ENCODE measurements around the gene NEURL1. TPM values are rescaled to one million over a fixed set of nuclear protein-coding genes. Genes with fewer than 3 reads are reported as not detected.

The NEURL1 gene
- total and polyA plus RNA-seq, 3 experiments from 2014 or later, result 0.69 to 1.6 (median 1.5) TPM

GRCh38 chr10:103542764-103543616 lies 49.5 kb downstream of the NEURL1 start:
- DNase-seq, result peak in 1 of 5 donors; percentile 16
- Histone ChIP-seq H3K4me1 (ENCODE audit: insufficient read depth, low read length) (peaks cover 9% of the 10 kb centered on the region), H3K4me3 (ENCODE audit: low read length) (peak overlapping the region; percentile 10), H3K9me3 (ENCODE audit: low read length) (no peaks in the 10 kb centered on the region), H3K36me3 (ENCODE audit: insufficient read depth, low read length) (no peaks in the 10 kb centered on the region), H3K27me3 (ENCODE audit: insufficient read depth, low read length, poor library complexity, severe bottlenecking) (no peaks in the 10 kb centered on the region), H3K27ac (ENCODE audit: low read depth, low read length) (no peak overlapping the region)
- H3K27ac Mint-ChIP-seq, result peak overlapping the region in 3 of 8 donors; percentile 26 to 54 (median 29)
- ChIA-PET CTCF (interaction anchor here (1.0 to 1.7 kb wide), 5 partner anchors 10 to 143 kb away, joined by 3 to 7 read pairs (median 4); no protein-coding TSS in a partner anchor), POLR2A (no interaction called here)
- H3K27me3 Mint-ChIP-seq, result peaks cover 3 to 23% of the 10 kb centered on the region in 2 donors
- peak overlapping the region; percentile 1 to 91 (median 83) for H3K4me3 Mint-ChIP-seq
- H3K4me1 Mint-ChIP-seq, result peaks cover 11 to 13% (median 13%) of the 10 kb centered on the region in 3 donors
- H3K9me3 Mint-ChIP-seq, result no peaks in the 10 kb centered on the region
- H3K36me3 Mint-ChIP-seq, result no peaks in the 10 kb centered on the region

DNA sequence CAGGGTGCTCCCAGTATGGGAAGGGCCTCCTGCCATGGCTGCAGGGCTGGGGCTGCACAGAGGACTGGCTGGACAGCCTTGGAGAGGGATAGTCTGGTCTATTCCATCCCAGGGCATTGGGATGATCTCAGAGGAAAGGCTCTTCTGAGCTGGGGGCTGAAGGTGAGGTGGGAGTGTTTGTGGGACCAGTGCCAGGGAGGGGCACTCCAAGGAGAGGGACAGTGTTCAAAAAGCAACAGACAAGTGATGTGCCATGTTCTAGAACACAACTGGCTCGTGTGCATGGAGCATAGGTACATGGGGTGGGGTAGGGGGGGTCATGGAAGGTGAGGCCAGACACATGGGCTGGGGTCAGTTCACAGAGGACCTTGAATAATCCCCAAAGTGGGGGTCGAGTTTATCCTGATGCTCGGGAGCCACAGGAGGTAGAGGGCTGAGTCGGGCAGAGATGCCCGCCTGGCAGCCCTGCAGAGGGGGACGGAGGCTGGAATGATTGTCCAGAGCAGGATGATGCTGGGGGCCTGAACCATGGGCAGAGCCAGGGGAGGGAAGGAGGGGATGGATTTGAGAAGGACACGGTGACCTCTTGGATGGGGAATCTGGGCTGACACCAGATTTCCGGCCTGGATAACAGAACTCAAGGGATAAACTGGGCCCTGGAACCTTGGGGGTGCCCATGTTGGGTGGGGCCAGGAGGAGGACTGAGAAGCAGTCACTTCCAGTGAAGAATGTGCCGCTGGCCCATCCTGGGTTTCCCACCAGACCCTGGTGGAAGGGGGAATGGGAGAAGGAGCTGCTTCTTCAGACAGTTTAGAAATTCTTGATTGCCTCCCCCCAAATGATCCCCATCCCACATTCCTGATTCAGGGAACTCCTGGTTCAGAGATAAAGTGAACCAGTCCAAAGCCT lies 50.4 kb downstream of the NEURL1 start:
- no peaks in the 10 kb centered on the region for H3K27me3 ChIP-seq (ENCODE audit: insufficient read depth, low read length, poor library complexity, severe bottlenecking)
- H3K36me3 Mint-ChIP-seq, result no peaks in the 10 kb centered on the region
- peaks cover 11 to 13% (median 13%) of the 10 kb centered on the region in 3 donors for H3K4me1 Mint-ChIP-seq
- no peaks in the 10 kb centered on the region for H3K36me3 ChIP-seq (ENCODE audit: insufficient read depth, low read length)
- peaks cover 3 to 23% of the 10 kb centered on the region in 2 donors for H3K27me3 Mint-ChIP-seq
- ChIA-PET CTCF (interaction anchor here (1.4 kb wide), 1 partner anchor 142 kb away, joined by 4 read pairs; no protein-coding TSS in a partner anchor), POLR2A (no interaction called here)
- DNase-seq, result no peak
- H3K4me1 ChIP-seq (ENCODE audit: insufficient read depth, low read length), result peaks cover 9% of the 10 kb centered on the region
- H3K27ac Mint-ChIP-seq, result peak overlapping the region in 3 of 8 donors; percentile 14 to 54 (median 29)
- no peaks in the 10 kb centered on the region for H3K9me3 Mint-ChIP-seq
- H3K9me3 ChIP-seq (ENCODE audit: low read length), result no peaks in the 10 kb centered on the region
- no peak overlapping the region for H3K4me3 ChIP-seq (ENCODE audit: low read length)
- no peak overlapping the region for H3K27ac ChIP-seq (ENCODE audit: low read depth, low read length)
- H3K4me3 Mint-ChIP-seq, result peak overlapping the region in 5 of 7 donors; percentile 57 to 87 (median 67)

- no peaks in the 10 kb centered on the region for H3K9me3 ChIP-seq (ENCODE audit: low read length)
- peaks cover 11 to 13% (median 13%) of the 10 kb centered on the region in 3 donors for H3K4me1 Mint-ChIP-seq
- H3K4me3 Mint-ChIP-seq, result no peak overlapping the region
- H3K36me3 ChIP-seq (ENCODE audit: insufficient read depth, low read length), result no peaks in the 10 kb centered on the region
- H3K9me3 Mint-ChIP-seq, result no peaks in the 10 kb centered on the region
- peak overlapping the region in 1 of 8 donors; percentile 77 for H3K27ac Mint-ChIP-seq
- peaks cover 9% of the 10 kb centered on the region for H3K4me1 ChIP-seq (ENCODE audit: insufficient read depth, low read length)
- peaks cover 2 to 16% of the 10 kb centered on the region in 2 donors for H3K27me3 Mint-ChIP-seq
- ChIA-PET POLR2A (no interaction called here), CTCF (no interaction called here)
- H3K27ac ChIP-seq (ENCODE audit: low read depth, low read length), result no peak overlapping the region
- no peaks in the 10 kb centered on the region for H3K36me3 Mint-ChIP-seq
- no peak overlapping the region for H3K4me3 ChIP-seq (ENCODE audit: low read length)
- no peak for DNase-seq
- H3K27me3 ChIP-seq (ENCODE audit: insufficient read depth, low read length, poor library complexity, severe bottlenecking), result no peaks in the 10 kb centered on the region
Observed at GRCh38 chr10:103544657-103545310, 51.3 kb downstream of the NEURL1 start.

GRCh38 chr10:103545366-103545765 lies 51.9 kb downstream of the NEURL1 start:
- no peaks in the 10 kb centered on the region for H3K36me3 ChIP-seq (ENCODE audit: insufficient read depth, low read length)

DNA sequence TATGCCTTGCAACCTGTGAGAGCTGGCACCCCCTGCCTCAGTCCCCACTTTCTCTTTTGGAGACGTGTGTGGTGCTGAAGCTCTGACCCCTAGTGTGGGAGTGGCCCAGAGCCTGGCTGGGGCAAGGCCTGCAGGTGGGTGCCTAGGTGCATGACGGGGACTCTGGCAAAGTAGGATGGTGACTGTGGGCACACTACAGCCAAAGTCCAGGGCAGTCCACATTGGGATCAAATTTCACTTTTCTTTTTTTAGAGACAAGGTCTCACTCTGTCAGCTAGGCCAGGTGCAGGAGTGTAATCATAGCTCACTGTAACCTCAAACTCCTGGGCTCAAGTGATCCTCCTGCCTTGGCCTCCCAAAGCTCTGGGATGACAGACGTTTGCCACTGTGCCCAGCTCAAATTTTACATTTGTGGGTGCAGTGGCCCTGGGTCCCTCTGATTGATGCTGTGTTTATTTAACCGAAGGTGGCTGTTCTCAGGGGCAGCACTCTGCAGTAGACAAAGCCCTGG lies 52.3 kb downstream of the NEURL1 start:
- CTCF ChIA-PET, result interaction anchor here (0.7 to 1.1 kb wide), 2 partner anchors 11 to 15 kb away, joined by 3 read pairs; no protein-coding TSS in a partner anchor
- Histone ChIP-seq H3K27ac (ENCODE audit: low read depth, low read length) (no peak overlapping the region), H3K4me3 (ENCODE audit: low read length) (no peak overlapping the region), H3K4me1 (ENCODE audit: insufficient read depth, low read length) (peaks cover 9% of the 10 kb centered on the region), H3K27me3 (ENCODE audit: insufficient read depth, low read length, poor library complexity, severe bottlenecking) (no peaks in the 10 kb centered on the region), H3K36me3 (ENCODE audit: insufficient read depth, low read length) (no peaks in the 10 kb centered on the region), H3K9me3 (ENCODE audit: low read length) (no peaks in the 10 kb centered on the region)
- Mint-ChIP-seq H3K4me1 (peaks cover 11 to 13% (median 13%) of the 10 kb centered on the region in 3 donors), H3K4me3 (no peak overlapping the region), H3K27me3 (peaks cover 2 to 10% of the 10 kb centered on the region in 2 donors), H3K27ac (no peak overlapping the region), H3K9me3 (no peaks in the 10 kb centered on the region), H3K36me3 (no peaks in the 10 kb centered on the region)
- POLR2A ChIA-PET, result no interaction called here
- DNase-seq, result no peak

More at GRCh38 chr10:103545366-103545765, 51.9 kb downstream of the NEURL1 start:
- no peak overlapping the region for H3K27ac ChIP-seq (ENCODE audit: low read depth, low read length)
- H3K4me3 ChIP-seq (ENCODE audit: low read length), result no peak overlapping the region
- no peaks in the 10 kb centered on the region for H3K36me3 Mint-ChIP-seq
- H3K27me3 ChIP-seq (ENCODE audit: insufficient read depth, low read length, poor library complexity, severe bottlenecking), result no peaks in the 10 kb centered on the region
- peaks cover 9% of the 10 kb centered on the region for H3K4me1 ChIP-seq (ENCODE audit: insufficient read depth, low read length)
- peaks cover 11 to 13% (median 13%) of the 10 kb centered on the region in 3 donors for H3K4me1 Mint-ChIP-seq
- CTCF ChIA-PET, result interaction anchor here (0.7 kb wide), 1 partner anchor 10 kb away, joined by 3 read pairs; no protein-coding TSS in a partner anchor
- POLR2A ChIA-PET, result no interaction called here
- no peaks in the 10 kb centered on the region for H3K9me3 Mint-ChIP-seq
- H3K27ac Mint-ChIP-seq, result peak overlapping the region in 1 of 8 donors; percentile 77
- DNase-seq, result no peak
- peaks cover 2 to 14% of the 10 kb centered on the region in 2 donors for H3K27me3 Mint-ChIP-seq
- no peaks in the 10 kb centered on the region for H3K9me3 ChIP-seq (ENCODE audit: low read length)
- no peak overlapping the region for H3K4me3 Mint-ChIP-seq

DNA sequence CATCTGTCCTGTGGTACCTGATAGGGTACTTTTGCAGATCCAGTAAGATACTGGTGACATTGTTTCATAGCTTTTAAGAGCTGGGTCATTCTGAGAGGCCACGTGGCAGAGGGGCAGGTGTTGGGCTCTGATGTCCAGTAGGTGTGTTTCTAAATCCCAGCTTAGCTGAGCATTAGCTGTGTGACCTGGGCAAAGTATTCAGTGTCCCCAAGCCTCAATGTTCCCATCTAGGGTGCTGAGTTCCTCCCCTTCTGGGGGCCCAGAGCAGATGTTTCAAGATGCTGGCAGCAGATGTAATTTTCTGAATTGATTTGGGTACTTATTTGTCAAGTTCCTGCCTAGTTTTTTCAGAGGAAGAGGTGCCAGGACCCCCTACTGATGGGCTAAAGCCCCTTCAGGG lies 52.9 kb downstream of the NEURL1 start:
- H3K4me1 Mint-ChIP-seq, result peaks cover 11 to 13% (median 13%) of the 10 kb centered on the region in 3 donors
- no peak overlapping the region for H3K27ac ChIP-seq (ENCODE audit: low read depth, low read length)
- no peaks in the 10 kb centered on the region for H3K9me3 ChIP-seq (ENCODE audit: low read length)
- H3K27me3 ChIP-seq (ENCODE audit: insufficient read depth, low read length, poor library complexity, severe bottlenecking), result no peaks in the 10 kb centered on the region
- H3K4me3 Mint-ChIP-seq, result no peak overlapping the region
- H3K9me3 Mint-ChIP-seq, result no peaks in the 10 kb centered on the region
- no peak overlapping the region for H3K4me3 ChIP-seq (ENCODE audit: low read length)
- DNase-seq, result no peak
- H3K27me3 Mint-ChIP-seq, result peaks cover 2 to 5% of the 10 kb centered on the region in 2 donors
- ChIA-PET CTCF (interaction anchor here (1.1 kb wide), 1 partner anchor 14 kb away, joined by 3 read pairs; no protein-coding TSS in a partner anchor), POLR2A (no interaction called here)
- H3K4me1 ChIP-seq (ENCODE audit: insufficient read depth, low read length), result peaks cover 9% of the 10 kb centered on the region
- H3K27ac Mint-ChIP-seq, result peak overlapping the region in 1 of 8 donors; percentile 47
- H3K36me3 Mint-ChIP-seq, result no peaks in the 10 kb centered on the region
- H3K36me3 ChIP-seq (ENCODE audit: insufficient read depth, low read length), result no peaks in the 10 kb centered on the region

GRCh38 chr10:103547391-103547946 lies 54.0 kb downstream of the NEURL1 start:
- Histone ChIP-seq H3K9me3 (ENCODE audit: low read length) (no peaks in the 10 kb centered on the region), H3K27me3 (ENCODE audit: insufficient read depth, low read length, poor library complexity, severe bottlenecking) (no peaks in the 10 kb centered on the region), H3K4me1 (ENCODE audit: insufficient read depth, low read length) (peaks cover 7% of the 10 kb centered on the region), H3K4me3 (ENCODE audit: low read length) (no peak overlapping the region), H3K36me3 (ENCODE audit: insufficient read depth, low read length) (no peaks in the 10 kb centered on the region), H3K27ac (ENCODE audit: low read depth, low read length) (no peak overlapping the region)
- H3K27me3 Mint-ChIP-seq, result peaks cover 2 to 4% of the 10 kb centered on the region in 2 donors
- no peak for DNase-seq
- no peaks in the 10 kb centered on the region for H3K36me3 Mint-ChIP-seq
- H3K4me3 Mint-ChIP-seq, result no peak overlapping the region
- ChIA-PET POLR2A (no interaction called here), CTCF (no interaction called here)
- H3K27ac Mint-ChIP-seq, result peak overlapping the region in 1 of 8 donors; percentile 51
- peaks cover 9 to 12% (median 11%) of the 10 kb centered on the region in 3 donors for H3K4me1 Mint-ChIP-seq
- no peaks in the 10 kb centered on the region for H3K9me3 Mint-ChIP-seq

Measured in CD8-positive, alpha-beta memory T cell (primary cell).